Measurements from ENCODE around the gene ICE1. TPM values are rescaled to one million over a fixed set of nuclear protein-coding genes. Genes with fewer than 3 reads are reported as not detected.

The ICE1 gene
- total and polyA plus RNA-seq, 8 donors, result 22.3 to 32.0 (median 30.5) TPM

GRCh38 chr5:5537426-5537825 lies 114.9 kb downstream of the ICE1 start:
- no peaks in the 10 kb centered on the region for H3K4me1 ChIP-seq
- H3K4me3 ChIP-seq, result no peak overlapping the region
- no peaks in the 10 kb centered on the region for H3K36me3 ChIP-seq
- H3K9me3 ChIP-seq, result no peaks in the 10 kb centered on the region
- DNase-seq (no peak), ATAC-seq (no peak)
- no peaks in the 10 kb centered on the region for H3K27me3 ChIP-seq
- TF ChIP-seq CTCF (IDR thresholded peaks at IDR 0.05), result no peak
- intact Hi-C loops (cut with DNase I), result no loop called here
- no peak overlapping the region for H3K27ac ChIP-seq

GRCh38 chr5:5539590-5539989 lies 117.1 kb downstream of the ICE1 start:
- H3K27ac ChIP-seq, result no peak overlapping the region
- intact Hi-C loops (cut with DNase I), result no loop called here
- ATAC-seq (no peak), DNase-seq (no peak)
- H3K4me3 ChIP-seq, result no peak overlapping the region
- no peaks in the 10 kb centered on the region for H3K27me3 ChIP-seq
- H3K4me1 ChIP-seq, result no peaks in the 10 kb centered on the region
- no peaks in the 10 kb centered on the region for H3K9me3 ChIP-seq
- no peaks in the 10 kb centered on the region for H3K36me3 ChIP-seq
- TF ChIP-seq CTCF (IDR thresholded peaks at IDR 0.05), result no peak

Data from left lung (tissue), 10 donors.